Activated CD8-positive, alpha-beta memory T cell treated with anti-CD3 and anti-CD28 coated beads for 36 hours (primary cell): ENCODE data around the gene NFKBIZ. TPM values are rescaled to one million over a fixed set of nuclear protein-coding genes. Genes with fewer than 3 reads are reported as not detected.

Experiments used
- CTCF ChIA-PET: fragments of 350-600 bp; sonication (Branson Sonifier 250); formaldehyde crosslinking; loops from one replicate; lab custom pipeline; 2021; ENCODE audit warnings: antibody characterized with exemption; lab: Charles Lee
- POLR2A ChIA-PET: fragments of 350-600 bp; sonication (Branson Sonifier 250); formaldehyde crosslinking; loops from one replicate; lab custom pipeline; 2021; ENCODE audit warnings: antibody characterized with exemption; lab: Charles Lee
- total RNA-seq, 2 experiments: library from RNA; stranded (reverse); gene quantifications; one replicate each; pipeline ENCODE4 v1.2.3, GENCODE V29; 2021

NFKBIZ gene
- total RNA-seq, 2 experiments from 2014 or later = 34.0 to 36.6 TPM

- ChIA-PET POLR2A (no interaction called here), CTCF (no interaction called here)
Observed at GRCh38 chr3:101821503-101821902, 27.8 kb upstream of the NFKBIZ start.

- ChIA-PET POLR2A (no interaction called here), CTCF (interaction anchor here (0.6 kb wide), 2 partner anchors 165 to 1042 kb away, joined by 3 read pairs; no protein-coding TSS in a partner anchor)
Observed at GRCh38 chr3:101823525-101823924, 25.8 kb upstream of the NFKBIZ start.

- ChIA-PET CTCF (interaction anchor here (0.5 kb wide), 1 partner anchor 422 kb away, joined by 3 read pairs; no protein-coding TSS in a partner anchor), POLR2A (interaction anchor here (1.0 kb wide), 1 partner anchor 27 kb away, joined by 3 read pairs; no protein-coding TSS in a partner anchor)
Observed at GRCh38 chr3:101824702-101825101, 24.6 kb upstream of the NFKBIZ start.

- POLR2A ChIA-PET = interaction anchor here (2.7 to 5.4 kb wide), 2 partner anchors 23 to 26 kb away, joined by 14 to 113 read pairs; partner anchors contain the start of gene NFKBIZ
Observed at GRCh38 chr3:101825904-101826445, 23.3 kb upstream of the NFKBIZ start.

GRCh38 chr3:101827211-101828174, 21.8 kb upstream of the NFKBIZ start:
- POLR2A ChIA-PET = interaction anchor here (0.6 to 5.4 kb wide), 7 partner anchors 15 to 332 kb away, joined by 3 to 113 read pairs (median 4); partner anchors contain the start of gene NFKBIZ

More at GRCh38 chr3:101825904-101826445, 23.3 kb upstream of the NFKBIZ start:
- CTCF ChIA-PET = interaction anchor here (2.2 kb wide), 1 partner anchor 24 kb away, joined by 11 read pairs; the partner anchor contains the start of gene NFKBIZ

GRCh38 chr3:101828276-101828675, 21.0 kb upstream of the NFKBIZ start:
- ChIA-PET CTCF (interaction anchor here (1.0 to 2.2 kb wide), 5 partner anchors 17 to 257 kb away, joined by 3 to 11 read pairs (median 4); partner anchors contain the start of gene NFKBIZ), POLR2A (interaction anchor here (0.6 to 5.4 kb wide), 5 partner anchors 14 to 264 kb away, joined by 3 to 113 read pairs (median 6); partner anchors contain the start of gene NFKBIZ)

More at GRCh38 chr3:101827211-101828174, 21.8 kb upstream of the NFKBIZ start:
- CTCF ChIA-PET = interaction anchor here (0.6 to 2.2 kb wide), 8 partner anchors 10 to 267 kb away, joined by 3 to 11 read pairs (median 4); partner anchors contain the start of gene NFKBIZ

- CTCF ChIA-PET = interaction anchor here (1.4 to 1.9 kb wide), 2 partner anchors 21 to 26 kb away, joined by 4 to 9 read pairs; partner anchors contain the start of gene NFKBIZ
Observed at GRCh38 chr3:101828691-101829436, 20.4 kb upstream of the NFKBIZ start.

GRCh38 chr3:101829437-101829830, 19.9 kb upstream of the NFKBIZ start:
- CTCF ChIA-PET = interaction anchor here (1.4 to 1.9 kb wide), 2 partner anchors 20 to 27 kb away, joined by 4 to 9 read pairs; partner anchors contain the start of gene NFKBIZ
- POLR2A ChIA-PET = interaction anchor here (0.7 to 5.4 kb wide), 6 partner anchors 14 to 860 kb away, joined by 3 to 113 read pairs (median 4); partner anchors contain the start of gene NFKBIZ

More at GRCh38 chr3:101828691-101829436, 20.4 kb upstream of the NFKBIZ start:
- POLR2A ChIA-PET = interaction anchor here (0.6 to 5.4 kb wide), 6 partner anchors 13 to 860 kb away, joined by 3 to 113 read pairs (median 4); partner anchors contain the start of gene NFKBIZ

- ChIA-PET POLR2A (interaction anchor here (0.7 to 5.4 kb wide), 6 partner anchors 14 to 859 kb away, joined by 3 to 113 read pairs (median 4); partner anchors contain the start of gene NFKBIZ), CTCF (interaction anchor here (1.4 to 1.9 kb wide), 2 partner anchors 20 to 27 kb away, joined by 4 to 9 read pairs; partner anchors contain the start of gene NFKBIZ)
Observed at GRCh38 chr3:101829874-101830273, 19.4 kb upstream of the NFKBIZ start.

- POLR2A ChIA-PET = interaction anchor here (1.3 kb wide), 1 partner anchor 16 kb away, joined by 4 read pairs; the partner anchor contains the start of gene NFKBIZ
- CTCF ChIA-PET = interaction anchor here (0.5 to 1.2 kb wide), 2 partner anchors 16 to 140 kb away, joined by 4 to 6 read pairs; partner anchors contain the start of gene NFKBIZ
Observed at GRCh38 chr3:101833446-101833974, 15.8 kb upstream of the NFKBIZ start.

GRCh38 chr3:101835676-101836075, 13.6 kb upstream of the NFKBIZ start:
- CTCF ChIA-PET = no interaction called here
- POLR2A ChIA-PET = interaction anchor here (1.5 kb wide), 1 partner anchor 14 kb away, joined by 3 read pairs; the partner anchor contains the start of gene NFKBIZ

GRCh38 chr3:101836160-101836559, 13.2 kb upstream of the NFKBIZ start:
- POLR2A ChIA-PET = interaction anchor here (1.5 kb wide), 1 partner anchor 13 kb away, joined by 3 read pairs; the partner anchor contains the start of gene NFKBIZ
- CTCF ChIA-PET = no interaction called here

GRCh38 chr3:101836652-101837598, 12.4 kb upstream of the NFKBIZ start:
- CTCF ChIA-PET = interaction anchor here (0.6 to 0.7 kb wide), 2 partner anchors 10 to 139 kb away, joined by 3 read pairs; no protein-coding TSS in a partner anchor

GRCh38 chr3:101838691-101839090, 10.6 kb upstream of the NFKBIZ start:
- CTCF ChIA-PET = no interaction called here
- POLR2A ChIA-PET = no interaction called here

More at GRCh38 chr3:101836652-101837598, 12.4 kb upstream of the NFKBIZ start:
- POLR2A ChIA-PET = interaction anchor here (1.5 kb wide), 1 partner anchor 12 kb away, joined by 3 read pairs; the partner anchor contains the start of gene NFKBIZ

GRCh38 chr3:101840066-101840465, 9.2 kb upstream of the NFKBIZ start:
- CTCF ChIA-PET = no interaction called here
- POLR2A ChIA-PET = no interaction called here
